Measurements from ENCODE around the gene GLYATL1B.

DNA sequence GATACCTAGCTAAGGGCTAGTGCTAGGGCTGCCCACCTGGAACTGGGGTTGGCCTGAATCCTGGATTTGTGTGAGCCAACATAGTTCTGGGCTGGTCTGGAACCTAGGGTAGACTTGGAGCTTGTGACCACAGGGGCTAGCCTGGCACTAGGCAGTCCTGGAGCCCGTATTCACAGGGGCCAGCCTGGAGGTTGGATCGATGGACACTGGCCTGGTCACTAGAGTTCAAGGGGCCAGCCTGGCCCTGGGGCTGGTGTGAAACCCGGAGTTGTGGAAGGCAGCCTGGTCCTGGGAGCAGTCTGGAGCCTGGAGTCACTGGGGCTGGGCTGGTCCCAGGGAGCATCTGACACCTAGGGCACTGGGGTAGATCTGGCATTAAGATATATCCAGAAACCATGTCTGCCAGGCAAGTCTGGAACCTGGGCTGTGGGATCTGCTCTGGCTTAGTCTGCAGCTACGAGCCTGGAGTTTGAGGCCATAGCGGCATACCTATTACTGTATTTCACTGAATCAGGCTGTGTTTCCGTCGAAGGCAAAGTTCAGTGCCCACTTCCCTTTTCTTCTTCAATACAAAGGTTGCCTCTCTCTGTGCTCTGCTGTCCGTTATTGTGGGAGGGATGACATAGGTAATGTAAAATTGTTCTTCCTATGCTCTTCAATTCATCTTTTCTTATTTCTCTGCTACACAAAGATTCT, 9.1 kb upstream of the GLYATL1B start:
- no peak for TF ChIP-seq CTCF (IDR thresholded peaks at IDR 0.05; ENCODE audit: insufficient read depth, low read length, poor library complexity, severe bottlenecking)
- no peak for TF ChIP-seq EZH2phosphoT487 (conservative IDR thresholded peaks at IDR 0.05; ENCODE audit: low read length)
